UCSD-AML1 (cell line): ENCODE measurements around the gene C1orf50.
"Not testable (repeated sequence)": the region's sequence is repeated elsewhere in the genome, so short reads cannot be mapped to it uniquely, and the experiment has no call there.

ENCODE experiments used
- DNase-seq: peaks from one replicate; lab custom pipeline; 2025; ENCODE audit not compliant: unreplicated experiment; lab: John Stamatoyannopoulos, UW

Gene C1orf50

GRCh38 chr1:42797414-42797813 lies 30.4 kb downstream of the C1orf50 start:
- no peak for DNase-seq

DNA sequence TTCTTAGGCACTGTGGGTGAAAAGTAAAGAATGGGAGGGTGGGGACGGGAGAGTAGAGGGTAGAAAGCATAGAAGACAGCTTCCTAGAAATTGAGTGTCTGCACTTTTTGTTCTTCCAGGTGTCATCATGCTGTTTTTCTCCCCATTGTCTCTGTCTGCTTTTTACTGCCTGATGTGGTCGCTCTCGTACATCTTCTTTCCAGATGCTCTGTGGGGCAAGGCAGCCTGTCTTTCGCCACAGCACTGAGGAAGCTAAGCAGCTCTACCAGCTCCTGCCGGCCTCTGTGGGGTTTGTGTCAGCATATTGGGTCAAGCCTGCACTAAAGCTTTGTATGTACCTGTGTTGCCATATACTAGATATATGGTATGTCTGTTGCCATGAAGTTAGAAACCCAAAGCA lies 30.9 kb downstream of the C1orf50 start:
- DNase-seq, result no peak

- no peak for DNase-seq
Observed at GRCh38 chr1:42801832-42802473, 34.9 kb downstream of the C1orf50 start.

- DNase-seq, result no peak
Observed at GRCh38 chr1:42806171-42806570, 39.1 kb downstream of the C1orf50 start.

DNA sequence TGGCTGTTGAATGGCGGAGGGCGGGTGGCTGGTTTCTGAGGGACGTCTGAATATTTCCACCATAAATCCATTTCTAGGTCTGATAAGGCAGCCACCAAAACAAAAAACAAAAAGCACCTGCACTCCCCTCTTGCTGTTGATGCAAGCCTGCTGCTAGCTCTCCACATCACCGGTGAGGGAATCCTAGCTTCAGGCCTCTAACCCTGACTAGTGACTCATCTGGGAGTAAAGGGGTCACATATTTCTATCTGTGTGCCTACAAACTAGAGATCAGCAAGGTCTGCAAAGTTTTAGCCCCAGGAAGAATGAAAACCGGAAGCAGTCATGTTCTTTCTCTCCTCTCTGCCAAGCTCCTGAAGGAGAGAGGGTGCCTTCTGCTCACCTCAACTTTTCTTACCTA lies 39.5 kb downstream of the C1orf50 start:
- DNase-seq, result no peak

DNA sequence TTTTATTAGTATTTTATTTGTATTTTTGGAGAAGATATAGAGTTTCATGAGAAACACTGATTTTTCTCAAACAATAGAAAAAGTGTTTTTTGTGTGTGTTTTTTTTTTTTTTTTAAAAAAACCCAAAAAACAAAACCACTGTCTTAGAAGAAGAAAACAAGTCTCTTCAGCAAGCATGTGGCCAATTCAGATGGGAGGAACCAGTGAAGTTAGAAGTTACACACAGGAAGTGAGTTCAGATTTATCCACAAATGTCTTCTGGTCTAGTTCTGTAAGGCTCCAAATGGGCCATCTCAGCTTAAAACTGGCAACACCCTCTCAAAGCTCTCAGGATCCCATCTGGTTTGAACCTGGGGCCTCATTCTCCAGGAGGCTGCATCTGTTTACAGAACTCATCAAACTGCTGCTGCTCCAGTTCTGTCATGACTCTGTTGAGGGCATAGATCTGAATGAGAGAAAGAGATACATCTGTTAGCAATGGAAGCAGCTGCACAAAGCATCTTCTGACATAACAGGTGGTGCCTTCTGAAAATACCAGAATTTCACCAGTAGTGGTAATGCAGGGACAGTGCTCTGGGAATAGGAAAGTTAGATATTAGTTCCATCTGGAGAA lies 40.1 kb downstream of the C1orf50 start:
- DNase-seq, result no peak

DNA sequence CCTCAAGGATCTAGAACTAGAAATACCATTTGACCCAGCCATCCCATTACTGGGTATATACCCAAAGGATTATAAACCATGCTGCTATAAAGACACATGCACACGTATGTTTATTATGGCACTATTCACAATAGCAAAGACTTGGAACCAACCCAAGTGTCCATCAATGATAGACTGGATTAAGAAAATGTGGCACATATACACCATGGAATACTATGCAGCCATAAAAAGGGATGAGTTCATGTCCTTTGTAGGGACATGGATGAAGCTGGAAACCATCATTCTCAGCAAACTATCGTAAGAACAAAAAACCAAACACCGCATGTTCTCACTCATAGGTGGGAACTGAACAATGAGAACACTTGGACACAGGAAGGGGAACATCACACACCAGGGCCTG lies 47.8 kb downstream of the C1orf50 start:
- DNase-seq, result not testable (repeated sequence)

- DNase-seq, result no peak
Observed at GRCh38 chr1:42815941-42816584, 49.0 kb downstream of the C1orf50 start.

DNA sequence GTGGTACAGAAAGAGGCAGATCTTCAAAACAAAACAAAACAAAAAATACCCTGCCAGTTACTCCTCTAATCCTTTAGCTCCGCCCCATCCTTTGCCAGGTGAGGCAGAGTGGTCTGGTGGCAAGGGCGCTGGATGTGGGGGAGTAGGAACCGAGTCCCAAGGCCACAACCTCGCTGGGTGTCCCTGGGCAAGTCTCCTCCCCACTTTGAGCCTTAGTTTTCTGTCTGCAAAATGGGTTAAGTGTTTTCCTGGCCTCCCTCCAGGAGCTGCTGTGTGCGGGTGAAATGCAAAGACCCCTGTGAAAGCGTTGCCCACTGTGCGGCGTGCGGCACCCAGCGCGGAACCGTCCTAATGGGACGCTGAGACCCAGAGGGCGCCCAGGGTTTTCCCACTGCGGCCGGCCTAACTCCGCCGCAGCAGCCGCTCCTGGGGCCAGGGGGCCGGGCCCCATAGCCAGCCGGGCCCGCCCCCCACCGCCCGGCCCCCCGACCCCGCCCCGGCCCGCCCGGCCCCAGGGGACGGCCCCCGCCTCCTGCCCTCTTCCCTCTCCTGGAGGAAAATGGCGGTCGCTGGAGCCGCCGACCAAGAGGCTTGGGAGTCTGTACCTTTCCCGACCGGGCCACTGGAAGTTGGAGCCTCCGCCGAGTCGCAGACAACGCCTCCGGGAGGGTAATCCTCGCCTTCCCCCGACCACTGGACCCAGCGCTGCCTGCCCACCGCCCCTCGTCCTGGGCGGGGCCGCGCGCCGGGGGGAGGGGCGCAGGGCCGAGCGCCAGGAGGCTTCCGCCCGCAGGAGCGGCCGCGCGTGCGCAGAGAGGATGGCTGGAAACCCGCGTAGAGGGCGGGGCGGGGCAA lies 49.8 kb downstream of the C1orf50 start, which contains the start of the genes ERMAP and SVBP:
TSS of gene ERMAP (plus strand) at position 538 of the 855 bp plus-strand sequence. CDS start 13,327 bp downstream, outside the sequence.
TSS of gene SVBP (minus strand) at position 813 of the 855 bp plus-strand sequence. CDS start 853 bp downstream, outside the sequence.
- peak; percentile 94 for DNase-seq

DNA sequence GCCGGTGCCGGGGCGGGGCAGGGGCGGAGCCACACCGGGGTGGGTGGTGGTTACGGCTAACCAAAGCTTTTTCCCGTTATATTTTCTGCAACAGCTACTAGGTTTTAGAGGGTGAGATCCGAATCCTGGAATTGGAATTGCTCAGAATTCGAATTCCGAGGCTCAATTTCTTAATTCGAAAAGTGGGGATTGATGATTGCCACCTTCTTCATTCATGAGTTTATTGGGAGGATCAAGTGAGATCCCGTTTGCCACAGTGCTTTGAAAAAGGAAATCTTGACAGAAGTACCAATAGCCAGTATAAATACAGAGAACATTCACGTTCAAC lies 50.4 kb downstream of the C1orf50 start:
- DNase-seq, result no peak

DNA sequence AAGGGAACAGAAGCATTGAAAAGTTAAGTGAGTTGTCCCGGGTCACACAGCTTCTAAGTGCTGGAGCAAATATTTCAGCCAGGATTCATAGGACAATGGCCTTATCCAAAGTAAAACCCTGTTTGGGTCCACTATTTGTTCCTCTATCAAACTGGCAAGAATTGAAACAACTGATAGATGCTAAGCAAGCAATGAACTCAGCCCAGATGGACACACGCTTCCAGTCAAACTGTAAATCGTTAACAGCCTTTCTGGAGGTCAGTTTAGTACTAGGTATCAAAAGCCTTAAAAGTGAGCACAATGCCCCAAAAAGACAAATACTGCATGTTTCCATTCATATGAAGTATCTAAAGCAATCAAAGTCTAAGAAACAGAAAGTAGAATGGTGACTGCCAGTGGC lies 50.9 kb downstream of the C1orf50 start:
- no peak for DNase-seq

DNA sequence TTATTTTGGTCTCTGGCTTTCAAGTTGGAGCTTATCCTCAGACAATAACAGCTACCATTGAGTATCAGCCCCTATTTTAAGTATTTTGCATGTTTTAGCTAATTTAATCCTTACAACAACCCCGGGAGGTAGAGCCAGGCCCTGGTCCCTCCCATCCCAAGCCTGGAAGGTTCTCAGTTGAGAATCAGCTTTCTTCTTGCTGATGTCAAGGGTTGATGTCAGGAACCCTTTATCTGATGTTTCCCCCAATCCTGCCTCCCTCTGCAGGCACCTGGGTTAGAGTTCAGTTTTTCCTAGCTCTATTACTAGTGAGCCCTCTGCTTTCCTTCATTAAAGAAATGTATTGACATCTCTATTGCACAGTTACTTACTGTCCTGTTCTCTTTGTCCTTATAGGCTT lies 53.8 kb downstream of the C1orf50 start:
- DNase-seq, result no peak

DNA sequence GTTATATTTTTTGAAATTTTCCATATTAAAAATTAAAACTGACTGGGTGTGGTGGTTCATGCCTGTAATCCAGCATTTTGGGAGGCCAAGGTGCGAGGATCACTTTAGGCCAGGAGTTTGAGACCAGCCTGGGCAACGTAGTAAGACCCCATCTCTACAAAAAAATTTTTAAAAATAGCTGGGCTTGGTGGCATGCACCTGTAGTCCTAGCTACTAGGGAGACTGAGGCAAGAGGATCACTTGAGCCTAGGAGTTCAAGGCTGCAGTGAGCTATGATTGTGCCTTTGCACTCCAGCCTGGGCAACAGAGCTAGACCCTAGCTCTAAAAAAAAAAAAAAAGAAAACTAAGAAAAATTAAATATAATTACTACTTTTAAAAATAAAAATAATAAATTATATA lies 54.6 kb downstream of the C1orf50 start:
- no peak for DNase-seq

DNA sequence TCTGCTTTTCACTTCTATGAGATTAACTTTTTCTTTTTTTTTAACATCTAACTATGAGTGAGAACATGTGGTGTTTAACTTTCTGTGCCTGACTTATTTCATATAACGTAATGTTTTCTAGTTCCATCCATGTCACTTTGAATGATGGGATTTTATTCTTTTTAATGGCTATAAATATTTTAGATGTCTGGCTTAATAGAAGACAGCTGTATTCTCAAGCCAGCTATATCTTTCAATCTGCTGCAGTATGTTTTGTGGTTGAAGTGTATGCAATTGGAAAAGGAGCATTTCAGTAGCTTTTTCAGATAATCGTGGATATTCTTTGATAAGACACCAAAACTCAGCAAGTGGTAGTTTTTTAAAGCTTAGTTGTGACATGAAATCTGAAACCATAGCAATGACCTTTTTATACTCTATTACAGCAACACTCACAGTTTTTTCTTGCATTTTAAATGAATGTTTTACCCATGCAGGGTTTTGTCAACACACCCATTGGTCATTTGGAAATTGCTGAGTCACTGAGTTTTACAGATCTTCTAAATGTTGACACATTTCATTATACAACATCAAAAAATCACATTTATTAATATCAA lies 55.8 kb downstream of the C1orf50 start:
- no peak for DNase-seq

DNA sequence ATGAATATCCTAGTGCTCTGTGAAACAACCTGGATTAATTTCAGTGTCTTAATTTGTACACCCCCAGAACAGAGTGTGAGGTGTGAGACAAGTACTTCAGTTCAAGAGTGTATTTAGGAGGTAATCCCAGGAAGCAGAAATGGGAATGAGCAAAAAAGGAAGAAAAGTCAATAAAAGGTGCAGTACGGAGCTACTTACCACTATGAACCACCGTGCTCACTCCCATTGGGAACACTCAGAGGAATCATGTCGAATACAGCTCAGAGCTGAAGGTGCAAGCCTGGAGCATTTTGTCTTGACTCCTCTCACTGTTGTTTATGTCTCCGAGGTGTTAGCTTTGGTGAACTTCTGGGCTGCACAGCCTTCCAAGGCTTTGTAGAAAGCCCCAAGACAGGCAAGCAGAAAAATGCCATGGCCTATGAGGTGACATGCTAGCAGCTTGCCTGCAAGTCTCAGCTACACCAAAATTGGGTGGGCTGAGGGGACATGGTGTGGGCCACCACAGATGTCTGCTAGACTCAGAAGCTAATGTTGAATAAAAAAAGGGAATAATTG lies 57.5 kb downstream of the C1orf50 start:
- no peak for DNase-seq

GRCh38 chr1:42825036-42825851 lies 58.2 kb downstream of the C1orf50 start:
- no peak for DNase-seq
